Central memory CD8-positive, alpha-beta T cell (primary cell): Measurements from ENCODE around the gene TOMM22.
A peak's percentile ranks its signal among the peaks of the same experiment; 100 is the strongest.

Experiments
- ATAC-seq: fragments of 150-1000 bp; cut with Tn5 transposase; replicated peaks from 2 replicates; pipeline ENCODE4 v1.10.0; 2022; ENCODE audit warnings: mild to moderate bottlenecking, moderate FRiP score, moderate number of reproducible peaks; ENCODE audit not compliant: poor library complexity, severe bottlenecking; ENCODE audit errors: extremely low read depth
- DNase-seq, 2 donors: peaks; one replicate each; pipeline ENCODE4 v3.0.0; 2021; ENCODE audit warnings: low spot score in 2 of 2
- H3K27ac Mint-ChIP-seq: one replicate; pipeline ENCODE4 v1.8.0; 2022; ENCODE audit warnings: low read depth, mild to moderate bottlenecking, moderate library complexity, mixed read lengths
- H3K27me3 Mint-ChIP-seq: one replicate; pipeline ENCODE4 v1.8.0; 2022; ENCODE audit warnings: mixed read lengths
- H3K36me3 Mint-ChIP-seq: one replicate; pipeline ENCODE4 v1.8.0; 2022; ENCODE audit warnings: mild to moderate bottlenecking, moderate library complexity, mixed read lengths; ENCODE audit not compliant: insufficient read depth
- H3K4me1 Mint-ChIP-seq: one replicate; pipeline ENCODE4 v1.8.0; 2022; ENCODE audit warnings: mixed read lengths
- H3K4me3 Mint-ChIP-seq: one replicate; pipeline ENCODE4 v1.8.0; 2022; ENCODE audit warnings: mild to moderate bottlenecking, moderate library complexity, mixed read lengths
- H3K9me3 Mint-ChIP-seq: one replicate; pipeline ENCODE4 v1.8.0; 2022; ENCODE audit warnings: mixed read lengths

Gene TOMM22

GRCh38 chr22:38699784-38700183 is 18.0 kb downstream of the TOMM22 start:
- DNase-seq (no peak), ATAC-seq (no peak)
- H3K4me1 Mint-ChIP-seq: peaks cover 50% of the 10 kb centered on the region
- no peaks in the 10 kb centered on the region for H3K9me3 Mint-ChIP-seq
- no peaks in the 10 kb centered on the region for H3K27me3 Mint-ChIP-seq
- H3K27ac Mint-ChIP-seq: peak overlapping the region; percentile 99
- H3K4me3 Mint-ChIP-seq: peak overlapping the region; percentile 87
- H3K36me3 Mint-ChIP-seq: peaks cover 30% of the 10 kb centered on the region

DNA sequence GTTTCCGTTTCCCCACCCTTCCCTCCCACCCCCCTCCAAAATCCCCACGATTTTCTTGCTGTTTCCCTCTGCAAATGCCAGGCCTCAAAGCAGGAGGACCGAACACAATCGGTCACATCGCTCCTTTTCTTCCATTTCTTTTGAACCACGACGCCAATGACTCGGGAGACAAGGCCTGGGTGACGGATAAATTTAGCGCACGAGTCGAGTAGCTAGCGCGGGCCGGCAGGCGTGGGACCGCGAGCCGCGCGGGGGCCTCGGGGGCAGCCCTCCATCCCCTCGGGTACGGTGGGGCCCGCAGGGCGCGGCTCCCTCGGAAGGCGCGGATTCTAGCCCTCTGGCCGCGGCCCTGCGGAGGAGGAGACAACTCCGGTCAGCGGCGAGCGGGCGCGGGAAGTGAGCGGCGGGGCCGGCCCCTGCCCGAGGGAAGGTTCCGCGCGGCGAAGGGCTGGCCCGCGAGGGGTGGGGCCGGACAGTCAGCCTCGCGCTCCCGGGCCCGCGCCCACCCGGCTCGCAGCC is 18.6 kb downstream of the TOMM22 start:
- H3K27ac Mint-ChIP-seq: peak overlapping the region; percentile 99
- ATAC-seq (peak; percentile 2), DNase-seq (peak in 1 of 2 donors; percentile 22)
- H3K27me3 Mint-ChIP-seq: no peaks in the 10 kb centered on the region
- peaks cover 29% of the 10 kb centered on the region for H3K36me3 Mint-ChIP-seq
- peaks cover 55% of the 10 kb centered on the region for H3K4me1 Mint-ChIP-seq
- H3K9me3 Mint-ChIP-seq: no peaks in the 10 kb centered on the region
- H3K4me3 Mint-ChIP-seq: peak overlapping the region; percentile 87

GRCh38 chr22:38700789-38701628 is 19.3 kb downstream of the TOMM22 start, which contains the start of gene JOSD1:
JOSD1 (minus strand) TSS chr22:38700943; CDS start chr22:38699987, 956 bp downstream.
- no peaks in the 10 kb centered on the region for H3K27me3 Mint-ChIP-seq
- DNase-seq (peak; percentile 99), ATAC-seq (peak; percentile 40)
- H3K9me3 Mint-ChIP-seq: no peaks in the 10 kb centered on the region
- peaks cover 55% of the 10 kb centered on the region for H3K4me1 Mint-ChIP-seq
- peaks cover 33% of the 10 kb centered on the region for H3K36me3 Mint-ChIP-seq
- H3K27ac Mint-ChIP-seq: peak within 1 kb of the TSS; percentile 99
- H3K4me3 Mint-ChIP-seq: peak within 1 kb of the TSS; percentile 87

DNA sequence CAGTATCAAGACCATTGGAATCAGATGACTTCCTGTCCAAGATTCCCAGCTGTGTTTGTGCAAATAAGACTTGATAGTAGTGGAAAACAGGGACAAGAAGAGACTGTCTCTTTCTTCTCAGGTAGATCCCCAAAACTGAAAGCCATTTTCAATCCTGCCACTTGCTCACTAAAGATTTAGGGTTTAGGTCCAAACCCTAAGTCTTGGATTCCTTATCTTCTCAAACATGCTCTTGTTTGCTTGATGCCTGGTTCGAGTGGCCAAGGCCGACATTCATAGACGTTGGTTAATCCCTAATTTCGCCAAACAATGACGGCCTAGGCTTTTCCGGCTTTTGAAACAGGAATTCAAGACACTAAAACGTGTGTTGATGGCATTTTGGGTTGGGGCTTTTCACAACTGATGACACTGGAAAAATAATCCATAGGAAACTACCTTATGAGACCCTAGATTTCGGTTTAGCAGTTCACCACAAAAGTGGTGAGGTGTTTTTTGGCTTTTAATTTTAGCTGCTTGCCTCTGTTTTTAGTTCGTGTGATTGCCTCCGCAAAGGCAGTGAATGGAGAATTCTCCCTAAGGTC is 23.0 kb downstream of the TOMM22 start:
- no peak for DNase-seq
- no peaks in the 10 kb centered on the region for H3K27me3 Mint-ChIP-seq
- H3K4me1 Mint-ChIP-seq: peaks cover 53% of the 10 kb centered on the region

DNA sequence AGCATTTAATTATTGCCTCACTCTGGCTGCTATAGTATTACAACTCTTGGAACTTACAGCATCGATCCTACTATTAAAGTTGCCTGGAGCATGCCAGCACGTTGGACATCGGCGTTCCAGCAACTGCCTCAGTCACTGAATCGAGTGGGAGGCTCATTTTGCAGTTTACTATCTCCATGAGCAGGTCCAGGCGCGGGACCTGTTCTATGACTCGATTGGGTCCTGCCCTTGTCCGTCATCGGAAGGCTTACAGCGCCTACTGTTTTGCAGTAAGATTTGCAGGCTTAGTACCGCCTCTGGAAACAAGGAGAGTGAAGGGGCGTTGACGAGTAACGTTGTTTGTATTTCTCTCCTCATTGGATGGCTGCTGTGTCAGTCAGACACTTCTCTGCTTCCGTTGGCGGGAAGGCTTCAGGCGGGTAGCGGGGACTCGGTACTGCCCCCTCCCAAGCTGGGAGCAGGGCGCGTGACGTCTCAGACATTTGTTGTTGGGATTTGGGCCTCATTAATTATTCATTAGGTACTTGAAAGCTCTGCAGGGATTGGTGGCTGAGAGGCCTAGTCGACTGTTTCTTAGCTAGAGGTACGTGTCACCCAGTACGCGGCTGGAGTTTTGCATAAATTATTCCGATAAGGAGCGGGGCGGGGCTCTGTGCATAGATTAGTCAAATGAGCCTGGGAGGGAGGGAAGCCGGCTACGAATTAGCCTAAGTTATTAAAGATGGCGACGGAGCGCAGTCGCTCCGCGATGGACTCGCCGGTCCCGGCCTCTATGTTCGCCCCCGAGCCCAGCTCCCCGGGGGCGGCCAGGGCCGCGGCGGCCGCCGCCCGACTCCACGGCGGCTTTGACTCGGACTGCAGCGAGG is 23.7 kb downstream of the TOMM22 start, which contains the start of gene GTPBP1:
TSS of gene GTPBP1 (plus strand) at position 710 of the 866 bp plus-strand sequence. CDS start at position 722, 12 bp downstream.
- peak; percentile 87 to 98 for DNase-seq
- peak; percentile 77 for ATAC-seq
- peak within 1 kb of the TSS; percentile 91 for H3K27ac Mint-ChIP-seq
- H3K4me1 Mint-ChIP-seq: peaks cover 51% of the 10 kb centered on the region
- no peaks in the 10 kb centered on the region for H3K27me3 Mint-ChIP-seq
- H3K4me3 Mint-ChIP-seq: peak within 1 kb of the TSS; percentile 91
- no peaks in the 10 kb centered on the region for H3K9me3 Mint-ChIP-seq
- H3K36me3 Mint-ChIP-seq: peaks cover 29% of the 10 kb centered on the region

More for the DNA sequence above, 23.0 kb downstream of the TOMM22 start:
- H3K4me3 Mint-ChIP-seq: peak overlapping the region; percentile 91
- peak overlapping the region; percentile 91 for H3K27ac Mint-ChIP-seq
- H3K36me3 Mint-ChIP-seq: peaks cover 31% of the 10 kb centered on the region
- H3K9me3 Mint-ChIP-seq: no peaks in the 10 kb centered on the region
- no peak for ATAC-seq

- Mint-ChIP-seq H3K4me3 (peak overlapping the region; percentile 91), H3K27ac (peak overlapping the region; percentile 91), H3K9me3 (no peaks in the 10 kb centered on the region), H3K27me3 (no peaks in the 10 kb centered on the region), H3K36me3 (peaks cover 26% of the 10 kb centered on the region), H3K4me1 (peaks cover 53% of the 10 kb centered on the region)
- ATAC-seq: no peak
- no peak for DNase-seq
Measured at GRCh38 chr22:38706101-38706900, 24.5 kb downstream of the TOMM22 start.

- H3K4me1 Mint-ChIP-seq: peaks cover 52% of the 10 kb centered on the region
- H3K27me3 Mint-ChIP-seq: no peaks in the 10 kb centered on the region
Measured at GRCh38 chr22:38706901-38707195, 25.1 kb downstream of the TOMM22 start.

GRCh38 chr22:38707346-38707745 is 25.6 kb downstream of the TOMM22 start:
- no peaks in the 10 kb centered on the region for H3K9me3 Mint-ChIP-seq
- peak overlapping the region; percentile 91 for H3K27ac Mint-ChIP-seq

More at GRCh38 chr22:38706901-38707195, 25.1 kb downstream of the TOMM22 start:
- Mint-ChIP-seq H3K9me3 (no peaks in the 10 kb centered on the region), H3K36me3 (peaks cover 20% of the 10 kb centered on the region), H3K4me3 (peak overlapping the region; percentile 91), H3K27ac (peak overlapping the region; percentile 91)
- no peak for DNase-seq
- ATAC-seq: no peak

GRCh38 chr22:38707984-38708383 is 26.2 kb downstream of the TOMM22 start:
- H3K4me3 Mint-ChIP-seq: peak overlapping the region; percentile 91
- H3K4me1 Mint-ChIP-seq: peaks cover 64% of the 10 kb centered on the region
- no peak for DNase-seq
- no peaks in the 10 kb centered on the region for H3K27me3 Mint-ChIP-seq
- ATAC-seq: no peak
- H3K9me3 Mint-ChIP-seq: no peaks in the 10 kb centered on the region
- H3K27ac Mint-ChIP-seq: peak overlapping the region; percentile 91
- H3K36me3 Mint-ChIP-seq: peaks cover 17% of the 10 kb centered on the region

More at GRCh38 chr22:38707346-38707745, 25.6 kb downstream of the TOMM22 start:
- Mint-ChIP-seq H3K27me3 (no peaks in the 10 kb centered on the region), H3K4me3 (peak overlapping the region; percentile 91), H3K4me1 (peaks cover 57% of the 10 kb centered on the region), H3K36me3 (peaks cover 17% of the 10 kb centered on the region)
- DNase-seq (no peak), ATAC-seq (no peak)

GRCh38 chr22:38709306-38709705 is 27.5 kb downstream of the TOMM22 start:
- Mint-ChIP-seq H3K4me1 (peaks cover 77% of the 10 kb centered on the region), H3K27me3 (no peaks in the 10 kb centered on the region), H3K9me3 (no peaks in the 10 kb centered on the region), H3K4me3 (peak overlapping the region; percentile 1), H3K36me3 (peaks cover 21% of the 10 kb centered on the region), H3K27ac (no peak overlapping the region)
- DNase-seq (no peak), ATAC-seq (no peak)

DNA sequence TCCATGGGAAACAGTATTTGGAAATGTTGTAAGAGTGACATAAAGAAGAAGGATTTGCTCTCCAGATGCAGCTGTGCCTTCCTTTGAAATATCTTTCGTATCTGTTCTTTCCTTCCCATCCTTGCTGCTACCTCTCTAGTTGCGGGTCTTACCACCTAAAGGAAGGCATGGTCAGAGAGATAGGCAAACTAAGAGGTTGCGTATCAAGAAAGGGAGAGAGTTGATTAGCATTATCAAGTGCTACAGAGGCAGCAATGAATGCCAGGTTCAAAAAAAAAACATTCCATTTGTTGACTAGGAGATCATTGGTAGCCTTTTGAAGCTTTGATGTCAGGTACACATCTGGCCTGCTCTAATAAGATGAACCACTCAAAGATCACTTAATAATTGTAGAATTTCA is 28.6 kb downstream of the TOMM22 start:
- H3K27ac Mint-ChIP-seq: no peak overlapping the region
- peaks cover 28% of the 10 kb centered on the region for H3K36me3 Mint-ChIP-seq
- H3K27me3 Mint-ChIP-seq: no peaks in the 10 kb centered on the region
- ATAC-seq: no peak
- no peak overlapping the region for H3K4me3 Mint-ChIP-seq
- no peaks in the 10 kb centered on the region for H3K9me3 Mint-ChIP-seq
- H3K4me1 Mint-ChIP-seq: peaks cover 82% of the 10 kb centered on the region
- DNase-seq: no peak
